Endothelial cell (in vitro differentiated cells): ENCODE results near the gene PEPD. TPM values are rescaled to one million over a fixed set of nuclear protein-coding genes. Genes with fewer than 3 reads are reported as not detected.

Experiments used
- DNase-seq: peaks from one replicate; pipeline ENCODE4 v3.0.0; 2021; ENCODE audit warnings: low spot score
- H3K27ac Mint-ChIP-seq: one replicate; pipeline ENCODE4 v1.8.0; 2021; ENCODE audit warnings: mixed read lengths, inconsistent platforms; ENCODE audit not compliant: unreplicated experiment
- H3K27me3 Mint-ChIP-seq: one replicate; pipeline ENCODE4 v1.8.0; 2021; ENCODE audit warnings: mild to moderate bottlenecking, moderate library complexity, mixed read lengths, inconsistent platforms; ENCODE audit not compliant: unreplicated experiment
- H3K36me3 Mint-ChIP-seq: one replicate; pipeline ENCODE4 v1.8.0; 2021; ENCODE audit warnings: mild to moderate bottlenecking, low read depth, mixed read lengths, inconsistent platforms; ENCODE audit not compliant: unreplicated experiment
- H3K4me1 Mint-ChIP-seq: one replicate; pipeline ENCODE4 v1.8.0; 2021; ENCODE audit warnings: mild to moderate bottlenecking, mixed read lengths, inconsistent platforms; ENCODE audit not compliant: unreplicated experiment
- H3K4me3 Mint-ChIP-seq: one replicate; pipeline ENCODE4 v1.8.0; 2021; ENCODE audit warnings: mild to moderate bottlenecking, mixed read lengths, inconsistent platforms; ENCODE audit not compliant: unreplicated experiment
- H3K9me3 Mint-ChIP-seq: one replicate; pipeline ENCODE4 v1.8.0; 2021; ENCODE audit warnings: mixed read lengths, inconsistent platforms; ENCODE audit not compliant: unreplicated experiment
- CTCF ChIP-seq: fragments of 200-600 bp; sonication (generic); IDR thresholded peaks from one replicate; pipeline ENCODE4 v1.5.0; 2021; ENCODE audit warnings: antibody characterized with exemption; ENCODE audit not compliant: unreplicated experiment
- total RNA-seq: library from RNA; stranded (reverse); fragmentation: NEBNext Ultra II Directional; extraction: Animal tissue kit (Norgen Biotek cat#: 25700); gene quantifications from one replicate; pipeline ENCODE4 v1.2.1, GENCODE V29; 2021; ENCODE audit not compliant: unreplicated experiment

PEPD gene
- total RNA-seq, 1 donor from 2014 or later: 40.5 TPM

GRCh38 chr19:33510462-33511194 is 11.0 kb downstream of the PEPD start:
- Mint-ChIP-seq H3K27me3 (peaks cover 6% of the 10 kb centered on the region), H3K36me3 (peaks cover 7% of the 10 kb centered on the region), H3K9me3 (no peaks in the 10 kb centered on the region), H3K4me3 (no peak overlapping the region), H3K4me1 (peaks cover 15% of the 10 kb centered on the region), H3K27ac (no peak overlapping the region)
- no peak for TF ChIP-seq CTCF
- DNase-seq: no peak

GRCh38 chr19:33509774-33510173 is 11.8 kb downstream of the PEPD start:
- peaks cover 7% of the 10 kb centered on the region for H3K36me3 Mint-ChIP-seq
- H3K27ac Mint-ChIP-seq: no peak overlapping the region
- H3K4me1 Mint-ChIP-seq: peaks cover 15% of the 10 kb centered on the region
- TF ChIP-seq CTCF: no peak
- no peak overlapping the region for H3K4me3 Mint-ChIP-seq
- no peaks in the 10 kb centered on the region for H3K9me3 Mint-ChIP-seq
- DNase-seq: no peak
- peaks cover 6% of the 10 kb centered on the region for H3K27me3 Mint-ChIP-seq

GRCh38 chr19:33508941-33509614 is 12.5 kb downstream of the PEPD start:
- peaks cover 7% of the 10 kb centered on the region for H3K36me3 Mint-ChIP-seq
- H3K27me3 Mint-ChIP-seq: peaks cover 6% of the 10 kb centered on the region
- TF ChIP-seq CTCF: no peak
- H3K4me1 Mint-ChIP-seq: peaks cover 15% of the 10 kb centered on the region
- no peak for DNase-seq
- H3K9me3 Mint-ChIP-seq: no peaks in the 10 kb centered on the region
- no peak overlapping the region for H3K4me3 Mint-ChIP-seq
- H3K27ac Mint-ChIP-seq: no peak overlapping the region

GRCh38 chr19:33508431-33508830 is 13.2 kb downstream of the PEPD start:
- no peak for TF ChIP-seq CTCF
- Mint-ChIP-seq H3K4me3 (no peak overlapping the region), H3K4me1 (peaks cover 15% of the 10 kb centered on the region), H3K27me3 (peaks cover 6% of the 10 kb centered on the region), H3K36me3 (peaks cover 7% of the 10 kb centered on the region), H3K27ac (no peak overlapping the region), H3K9me3 (no peaks in the 10 kb centered on the region)
- DNase-seq: no peak

GRCh38 chr19:33508009-33508408 is 13.6 kb downstream of the PEPD start:
- no peaks in the 10 kb centered on the region for H3K9me3 Mint-ChIP-seq
- peaks cover 7% of the 10 kb centered on the region for H3K36me3 Mint-ChIP-seq
- H3K27ac Mint-ChIP-seq: no peak overlapping the region
- no peak overlapping the region for H3K4me3 Mint-ChIP-seq
- DNase-seq: no peak
- H3K4me1 Mint-ChIP-seq: peaks cover 15% of the 10 kb centered on the region
- TF ChIP-seq CTCF: no peak
- H3K27me3 Mint-ChIP-seq: peaks cover 3% of the 10 kb centered on the region
